HepG2 (cell line): ENCODE results near the gene HMG20B. TPM values are rescaled to one million over a fixed set of nuclear protein-coding genes. Genes with fewer than 3 reads are reported as not detected.
A peak's percentile ranks its signal among the peaks of the same experiment; 100 is the strongest.

ENCODE experiments used
- ATAC-seq: fragments of 200-7000 bp; cut with Tn5 transposase; 3 replicates; pipeline ENCODE4 v1.9.1; 2020; ENCODE audit warnings: mild to moderate bottlenecking, moderate library complexity
- BruUV-seq: library from RNA; stranded (reverse); fragments of 400-500 nt; replicated peaks from 2 replicates; lab custom pipeline; 2021; lab: Mats Ljungman, UMichigan
- CTCF ChIA-PET: fragments of 300-600 bp; formaldehyde crosslinking; extraction: SDS; loops from one replicate; lab custom pipeline; 2021; ENCODE audit warnings: low total read pairs, inconsistent platforms, low intra/inter-chr PET ratio; lab: Yijun Ruan, JAX
- POLR2A ChIA-PET: fragments of 350-600 bp; sonication (Branson Sonifier 250); formaldehyde crosslinking; loops from one replicate; lab custom pipeline; 2020; ENCODE audit warnings: antibody characterized with exemption, inconsistent platforms; lab: Yijun Ruan, JAX
- DNase-seq: peaks from one replicate; pipeline ENCODE4 v3.0.0-alpha.2; 2015; ENCODE audit warnings: low spot score
- FAIRE-seq: peaks from 3 replicates; lab custom pipeline; 2011; peaks lifted over from hg19 to GRCh38; lab: Jason Lieb, UNC
- H2AFZ ChIP-seq: one replicate; pipeline ENCODE4 v1.6.1; 2011; ENCODE audit warnings: low read length, inconsistent platforms
- H3K27ac ChIP-seq: fragments of 300-600 bp; 3 replicates; pipeline ENCODE4 v1.8.0; 2011; ENCODE audit warnings: mixed run types, mild to moderate bottlenecking, mixed read lengths, low read length, inconsistent platforms; ENCODE audit not compliant: insufficient read depth; ENCODE audit errors: extremely low read length
- H3K27me3 ChIP-seq, 2 experiments: fragments of 200-600 bp in 1 of 2; 2 replicates in 1 of 2; 3 replicates in 1 of 2; pipeline versions ENCODE4 v1.6.0 to v1.8.0; 2011; ENCODE audit warnings: low read length in 2 of 2, mild to moderate bottlenecking in 2 of 2, moderate library complexity in 2 of 2, inconsistent platforms in 1 of 2; ENCODE audit not compliant: insufficient read depth in 2 of 2, control insufficient read depth in 1 of 2
- H3K36me3 ChIP-seq, 2 experiments: fragments of 200-600 bp in 1 of 2; replicated peaks in 1 of 2; 2 replicates in 1 of 2; 3 replicates in 1 of 2; pipeline versions ENCODE4 v1.5.1 to v1.8.0; 2011; ENCODE audit warnings: low read length in 2 of 2, inconsistent platforms in 1 of 2; ENCODE audit not compliant: insufficient read depth in 2 of 2, control insufficient read depth in 1 of 2
- H3K4me1 ChIP-seq: 2 replicates; pipeline ENCODE4 v1.5.1; 2012; ENCODE audit warnings: low read length, inconsistent platforms; ENCODE audit not compliant: insufficient read depth
- H3K4me2 ChIP-seq: 2 replicates; pipeline ENCODE4 v1.6.0; 2011; ENCODE audit warnings: low read depth, low read length, inconsistent platforms
- H3K4me3 ChIP-seq, 3 experiments: fragments of 200-600 bp in 1 of 3; sonication (generic), shearing (Covaris generic) in 1 of 3; replicated peaks in 1 of 3; 2 replicates each; pipeline ENCODE4 v1.5.1; 2011 to 2016; ENCODE audit warnings: low read length in 3 of 3, inconsistent platforms in 2 of 3, low read depth in 2 of 3, mild to moderate bottlenecking in 2 of 3, control low read depth in 1 of 3, mixed read lengths in 1 of 3; ENCODE audit not compliant: insufficient read depth in 1 of 3
- H3K79me2 ChIP-seq: one replicate; pipeline ENCODE4 v1.6.1; 2011; ENCODE audit warnings: low read length, inconsistent platforms; ENCODE audit not compliant: insufficient read depth
- H3K9ac ChIP-seq: 2 replicates; pipeline ENCODE4 v1.6.0; 2011; ENCODE audit warnings: mild to moderate bottlenecking, low read depth, low read length, inconsistent platforms; ENCODE audit not compliant: insufficient read depth
- H3K9me3 ChIP-seq: 2 replicates; pipeline ENCODE4 v1.5.1; 2012; ENCODE audit warnings: mild to moderate bottlenecking, low read length
- H4K20me1 ChIP-seq: 2 replicates; pipeline ENCODE4 v1.6.0; 2011; ENCODE audit warnings: inconsistent platforms, mild to moderate bottlenecking, low read length, moderate library complexity; ENCODE audit not compliant: insufficient read depth
- CTCF ChIP-seq: sonication (generic); formaldehyde crosslinking; IDR thresholded peaks from 2 replicates; pipeline ENCODE4 v1.5.0; 2020; ENCODE audit warnings: mild to moderate bottlenecking, missing genetic modification reagents, moderate library complexity
- GPN1 ChIP-seq: sonication (generic); formaldehyde crosslinking; IDR thresholded peaks from 2 replicates; pipeline ENCODE4 v1.5.1; 2020; ENCODE audit warnings: missing genetic modification reagents, borderline replicate concordance
- HNRNPL ChIP-seq: fragments of 200-400 bp; formaldehyde crosslinking; IDR thresholded peaks from 2 replicates; pipeline ENCODE4 v1.6.1; 2017; ENCODE audit warnings: mild to moderate bottlenecking, low read depth, low read length
- NFKB2 ChIP-seq: sonication (generic); formaldehyde crosslinking; IDR thresholded peaks from 2 replicates; pipeline ENCODE4 v1.4.0; 2020; ENCODE audit warnings: missing genetic modification reagents, borderline replicate concordance
- NFKBIZ ChIP-seq: IDR thresholded peaks from 2 replicates; pipeline ENCODE4 v1.6.1; 2018; ENCODE audit warnings: missing genetic modification reagents, missing compliant biosample characterization
- STAG1 ChIP-seq: sonication (generic); formaldehyde crosslinking; IDR thresholded peaks from 2 replicates; pipeline ENCODE4 v1.4.0; 2020; ENCODE audit warnings: missing genetic modification reagents
- ZNF646 ChIP-seq: sonication (generic); formaldehyde crosslinking; IDR thresholded peaks from 2 replicates; pipeline ENCODE4 v1.9.0; 2021; ENCODE audit warnings: mild to moderate bottlenecking, missing genetic modification reagents
- ZNF780A ChIP-seq: sonication (generic); formaldehyde crosslinking; IDR thresholded peaks from 2 replicates; pipeline ENCODE4 v1.8.0; 2022; ENCODE audit warnings: mild to moderate bottlenecking, missing genetic modification reagents, moderate library complexity
- WGBS: methylation state at CpG from one replicate; pipeline ENCODE4 v1.1.6; 2017; ENCODE audit warnings: low lambda C conversion rate; 5-methylcytosine and 5-hydroxymethylcytosine counted together
- in situ Hi-C: cut with HindIII; loops from 2 replicates; pipeline ENCODE4 v1.10.0; 2017; ENCODE audit warnings: low pct_unique_long_range_greater_than_20kb; ENCODE audit not compliant: extremely low pct_ligation_motif_present
- intact Hi-C: fragments of 100-400 bp; cut with micrococcal nuclease; formaldehyde crosslinking; loops from one replicate; pipeline ENCODE4 v1.10.0; 2022; ENCODE audit not compliant: unreplicated experiment
- polyA plus RNA-seq, 8 experiments: library from polyadenylated mRNA; depleted of rRNA in 3 of 8; stranded (reverse) in 7 of 8; unstranded in 1 of 8; fragments of >200 nt; fragmentation: Illumina TruSeq in 4 of 8; extraction: Trizol in 4 of 8; gene quantifications; 2 replicates each; pipeline versions ENCODE4 v1.2.1 to v1.2.3, GENCODE V29; 2011 to 2016; ENCODE audit warnings: low read depth in 4 of 8, missing spikeins in 1 of 8, mixed read lengths in 1 of 8; ENCODE audit not compliant: insufficient read depth in 1 of 8
- total RNA-seq, 5 experiments: library from RNA; depleted of rRNA; stranded (reverse); fragments of >200 nt; fragmentation: Illumina TruSeq; extraction: Trizol; gene quantifications; 2 replicates each; pipeline ENCODE4 v1.2.3, GENCODE V29; 2016; ENCODE audit warnings: low read depth in 1 of 5
- TF ChIP-seq, protein P1 (sequence below): sonication (generic); formaldehyde crosslinking; IDR thresholded peaks from 2 replicates; pipeline ENCODE4 v1.4.0; 2020; ENCODE audit warnings: missing genetic modification reagents, mild to moderate bottlenecking, borderline replicate concordance

The HMG20B gene
- total and polyA plus RNA-seq, 2 of the 13 experiments (the other 11 are each of a cell fraction or from before 2014, with no cell fraction given) = 23.9 to 29.2 TPM

DNA sequence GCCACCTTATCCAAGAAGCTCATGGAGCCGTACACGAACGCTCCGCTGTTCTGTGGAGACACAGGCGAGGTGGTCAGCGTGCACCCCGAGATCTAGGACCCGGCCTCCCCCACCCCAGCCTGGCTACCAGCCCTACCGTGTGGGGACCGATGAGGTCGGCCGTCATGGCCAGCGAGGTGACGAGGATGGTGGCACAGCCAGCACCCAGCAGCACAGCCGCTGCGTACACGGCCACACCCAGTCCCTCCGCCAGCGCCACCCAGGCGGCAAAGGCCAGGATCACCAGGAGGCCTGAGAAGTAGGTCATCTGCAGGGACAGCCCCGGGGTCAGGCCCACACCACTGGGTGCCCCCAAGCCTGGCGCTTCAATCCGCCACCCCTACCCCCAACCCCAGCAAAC, 26.6 kb upstream of the HMG20B start (continued):
- no peak for TF ChIP-seq ZNF646 (CRISPR knock-in tag)
- no peak for TF ChIP-seq NFKBIZ (CRISPR knock-in tag)
- no peak for TF ChIP-seq ZNF780A (CRISPR knock-in tag)

DNA sequence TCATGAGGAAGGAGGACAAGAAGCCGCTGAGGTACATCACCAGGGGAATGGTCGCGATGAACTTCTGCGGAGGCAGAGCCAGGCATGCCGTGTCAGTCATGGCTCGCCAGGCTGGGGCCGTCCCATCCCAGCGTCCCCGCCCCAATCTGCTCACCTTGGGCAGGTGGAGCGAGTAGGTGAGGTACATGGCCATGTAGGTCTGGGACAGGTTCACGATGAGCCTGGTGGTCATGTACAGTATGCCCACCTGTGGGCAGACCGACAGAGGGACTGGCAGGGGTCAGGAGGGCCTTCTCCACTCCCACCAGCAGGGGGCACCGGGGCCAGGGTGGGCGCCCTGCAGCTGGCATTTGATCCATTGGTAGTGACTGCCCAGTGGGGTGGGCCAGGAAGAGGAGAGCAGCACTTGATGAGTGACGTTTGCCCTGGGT, 25.4 kb upstream of the HMG20B start:
- intact Hi-C loops = no loop called here
- ATAC-seq = no peak
- no peak overlapping the region for H2AFZ ChIP-seq
- no peak for TF ChIP-seq GPN1 (CRISPR knock-in tag)
- TF ChIP-seq, protein P1, sequence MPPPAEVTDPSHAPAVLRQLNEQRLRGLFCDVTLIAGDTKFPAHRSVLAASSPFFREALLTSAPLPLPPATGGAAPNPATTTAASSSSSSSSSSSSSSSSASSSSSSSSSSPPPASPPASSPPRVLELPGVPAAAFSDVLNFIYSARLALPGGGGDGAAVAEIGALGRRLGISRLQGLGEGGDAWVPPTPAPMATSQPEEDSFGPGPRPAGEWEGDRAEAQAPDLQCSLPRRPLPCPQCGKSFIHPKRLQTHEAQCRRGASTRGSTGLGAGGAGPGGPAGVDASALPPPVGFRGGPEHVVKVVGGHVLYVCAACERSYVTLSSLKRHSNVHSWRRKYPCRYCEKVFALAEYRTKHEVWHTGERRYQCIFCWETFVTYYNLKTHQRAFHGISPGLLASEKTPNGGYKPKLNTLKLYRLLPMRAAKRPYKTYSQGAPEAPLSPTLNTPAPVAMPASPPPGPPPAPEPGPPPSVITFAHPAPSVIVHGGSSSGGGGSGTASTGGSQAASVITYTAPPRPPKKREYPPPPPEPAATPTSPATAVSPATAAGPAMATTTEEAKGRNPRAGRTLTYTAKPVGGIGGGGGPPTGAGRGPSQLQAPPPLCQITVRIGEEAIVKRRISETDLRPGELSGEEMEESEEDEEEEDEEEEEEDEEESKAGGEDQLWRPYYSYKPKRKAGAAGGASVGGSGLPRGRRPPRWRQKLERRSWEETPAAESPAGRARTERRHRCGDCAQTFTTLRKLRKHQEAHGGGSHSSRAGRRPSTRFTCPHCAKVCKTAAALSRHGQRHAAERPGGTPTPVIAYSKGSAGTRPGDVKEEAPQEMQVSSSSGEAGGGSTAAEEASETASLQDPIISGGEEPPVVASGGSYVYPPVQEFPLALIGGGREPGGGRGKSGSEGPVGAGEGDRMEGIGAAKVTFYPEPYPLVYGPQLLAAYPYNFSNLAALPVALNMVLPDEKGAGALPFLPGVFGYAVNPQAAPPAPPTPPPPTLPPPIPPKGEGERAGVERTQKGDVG (CRISPR knock-in tag) = no peak
- peak; percentile 75; the same call in 1 of the 2 replicates for TF ChIP-seq HNRNPL
- TF ChIP-seq NFKB2 (CRISPR knock-in tag) = no peak
- peak; percentile 64 for TF ChIP-seq CTCF (CRISPR knock-in tag)
- peak; percentile 21; the same call in 1 of the 2 replicates for TF ChIP-seq STAG1 (CRISPR knock-in tag)

More for the DNA sequence above, 25.4 kb upstream of the HMG20B start:
- Histone ChIP-seq H3K4me3 (no peak overlapping the region), H3K4me2 (no peak overlapping the region), H3K9me3 (no peaks in the 10 kb centered on the region), H3K9ac (no peak overlapping the region), H4K20me1 (no peaks in the 10 kb centered on the region), H3K27ac (no peak overlapping the region), H3K4me1 (no peaks in the 10 kb centered on the region), H3K79me2 (no peaks in the 10 kb centered on the region), H3K27me3 (no peaks in the 10 kb centered on the region), H3K36me3 (peaks cover 3 to 10% of the 10 kb centered on the region in 2 experiments; a peak in 3 of 5 replicates)
- no peak for FAIRE-seq
- BruUV-seq = no TSS peak
- 100% methylated on average over 6 of the region's 15 CpGs for WGBS
- POLR2A ChIA-PET = no interaction called here
- in situ Hi-C loops = no loop called here
- CTCF ChIA-PET = interaction anchor here (1.5 kb wide), 1 partner anchor 28 kb away, joined by 3 read pairs; no protein-coding TSS in a partner anchor
- DNase-seq = no peak
